ENCODE results near the gene CIPC.

The CIPC gene

GRCh38 chr14:77071938-77072388 is 26.1 kb upstream of the CIPC start:
- Histone ChIP-seq H3K36me3 (ENCODE audit: control insufficient read depth in 5 of 5, insufficient read depth in 5 of 5, low read length in 5 of 5) (no peaks in the 10 kb centered on the region), H3K9ac (ENCODE audit: low read length in 5 of 5) (no peak overlapping the region), H3K9me3 (ENCODE audit: control insufficient read depth in 5 of 5, low read length in 5 of 5) (no peaks in the 10 kb centered on the region), H3K4me1 (ENCODE audit: control insufficient read depth in 5 of 5, insufficient read depth in 5 of 5, low read length in 5 of 5) (peaks cover 18 to 54% (median 47%) of the 10 kb centered on the region in 5 donors), H3K27me3 (ENCODE audit: control insufficient read depth in 5 of 5, insufficient read depth in 4 of 5, low read length in 5 of 5) (no peaks in the 10 kb centered on the region), H3K27ac (ENCODE audit: low read depth, low read length) (no peak overlapping the region), H3K4me3 (ENCODE audit: low read depth in 1 of 5, low read length in 5 of 5) (no peak overlapping the region)

DNA sequence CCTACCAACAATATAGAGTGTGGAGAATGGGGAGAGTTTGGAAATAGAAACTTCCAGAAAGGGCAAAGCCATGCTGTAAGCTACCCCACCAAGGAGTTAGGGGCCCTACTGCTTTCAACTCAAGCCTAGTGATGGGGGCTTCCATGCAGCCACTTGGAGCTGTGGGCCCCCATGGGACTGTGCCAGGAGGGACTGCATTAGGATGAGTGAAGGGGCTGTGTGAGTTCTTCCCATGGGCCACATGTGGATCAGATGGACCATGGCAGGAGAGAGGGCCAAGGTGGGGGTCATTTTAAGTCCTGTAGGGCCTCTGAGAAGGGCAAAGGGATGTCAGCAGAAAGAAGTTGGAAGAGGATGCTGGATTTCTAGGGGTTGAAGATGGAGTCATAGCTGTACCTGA is 23.1 kb upstream of the CIPC start:
- Histone ChIP-seq H3K36me3 (ENCODE audit: control insufficient read depth in 5 of 5, insufficient read depth in 5 of 5, low read length in 5 of 5) (no peaks in the 10 kb centered on the region), H3K9ac (ENCODE audit: low read length in 5 of 5) (no peak overlapping the region), H3K9me3 (ENCODE audit: control insufficient read depth in 5 of 5, low read length in 5 of 5) (peaks cover 0 to 4% (median 3%) of the 10 kb centered on the region in 5 donors), H3K27me3 (ENCODE audit: control insufficient read depth in 5 of 5, insufficient read depth in 4 of 5, low read length in 5 of 5) (no peaks in the 10 kb centered on the region), H3K4me3 (ENCODE audit: low read depth in 1 of 5, low read length in 5 of 5) (peak overlapping the region in 2 of 5 donors; percentile 13 to 56), H3K4me1 (ENCODE audit: control insufficient read depth in 5 of 5, insufficient read depth in 5 of 5, low read length in 5 of 5) (peaks cover 18 to 45% (median 35%) of the 10 kb centered on the region in 5 donors), H3K27ac (ENCODE audit: low read depth, low read length) (no peak overlapping the region)

GRCh38 chr14:77076113-77076631 is 21.9 kb upstream of the CIPC start:
- no peaks in the 10 kb centered on the region for H3K27me3 ChIP-seq (ENCODE audit: control insufficient read depth in 5 of 5, insufficient read depth in 4 of 5, low read length in 5 of 5)
- peak overlapping the region; percentile 11 to 69 (median 56) for H3K4me3 ChIP-seq (ENCODE audit: low read depth in 1 of 5, low read length in 5 of 5)
- H3K4me1 ChIP-seq (ENCODE audit: control insufficient read depth in 5 of 5, insufficient read depth in 5 of 5, low read length in 5 of 5), result peaks cover 12 to 37% (median 29%) of the 10 kb centered on the region in 5 donors
- peaks cover 0 to 7% (median 6%) of the 10 kb centered on the region in 5 donors for H3K9me3 ChIP-seq (ENCODE audit: control insufficient read depth in 5 of 5, low read length in 5 of 5)
- no peaks in the 10 kb centered on the region for H3K36me3 ChIP-seq (ENCODE audit: control insufficient read depth in 5 of 5, insufficient read depth in 5 of 5, low read length in 5 of 5)
- peak overlapping the region; percentile 83 for H3K27ac ChIP-seq (ENCODE audit: low read depth, low read length)
- H3K9ac ChIP-seq (ENCODE audit: low read length in 5 of 5), result peak overlapping the region in 4 of 5 donors; percentile 11 to 56 (median 45)

DNA sequence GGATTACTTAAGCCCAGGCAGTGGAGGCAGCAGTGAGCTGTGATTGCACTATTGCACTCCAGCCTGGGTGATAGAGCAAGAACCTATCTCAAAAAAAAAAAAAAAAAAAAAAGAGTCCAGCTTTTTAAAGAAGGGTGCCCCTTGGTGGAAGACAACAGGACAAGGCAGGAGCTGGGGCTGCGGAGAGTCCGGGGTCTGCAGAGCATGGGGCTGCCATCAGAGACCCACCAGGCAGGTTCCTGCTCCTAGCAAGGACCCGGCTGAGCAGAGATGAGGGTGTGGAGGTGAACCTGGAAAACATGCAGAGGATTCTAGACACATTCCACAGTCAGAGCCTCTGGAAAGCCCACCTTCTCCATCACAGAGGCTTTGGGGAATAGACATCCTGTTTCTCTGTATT is 21.0 kb upstream of the CIPC start:
- Histone ChIP-seq H3K36me3 (ENCODE audit: control insufficient read depth in 5 of 5, insufficient read depth in 5 of 5, low read length in 5 of 5) (no peaks in the 10 kb centered on the region), H3K9me3 (ENCODE audit: control insufficient read depth in 5 of 5, low read length in 5 of 5) (peaks cover 0 to 7% (median 6%) of the 10 kb centered on the region in 5 donors), H3K27ac (ENCODE audit: low read depth, low read length) (peak overlapping the region; percentile 83), H3K27me3 (ENCODE audit: control insufficient read depth in 5 of 5, insufficient read depth in 4 of 5, low read length in 5 of 5) (no peaks in the 10 kb centered on the region), H3K4me1 (ENCODE audit: control insufficient read depth in 5 of 5, insufficient read depth in 5 of 5, low read length in 5 of 5) (peaks cover 12 to 37% (median 29%) of the 10 kb centered on the region in 5 donors), H3K4me3 (ENCODE audit: low read depth in 1 of 5, low read length in 5 of 5) (peak overlapping the region in 1 of 5 donors; percentile 22), H3K9ac (ENCODE audit: low read length in 5 of 5) (no peak overlapping the region)

GRCh38 chr14:77082356-77082755 is 15.7 kb upstream of the CIPC start:
- H3K36me3 ChIP-seq (ENCODE audit: control insufficient read depth in 5 of 5, insufficient read depth in 5 of 5, low read length in 5 of 5), result no peaks in the 10 kb centered on the region
- no peak overlapping the region for H3K9ac ChIP-seq (ENCODE audit: low read length in 5 of 5)
- H3K27me3 ChIP-seq (ENCODE audit: control insufficient read depth in 5 of 5, insufficient read depth in 4 of 5, low read length in 5 of 5), result no peaks in the 10 kb centered on the region
- H3K27ac ChIP-seq (ENCODE audit: low read depth, low read length), result no peak overlapping the region
- H3K4me1 ChIP-seq (ENCODE audit: control insufficient read depth in 5 of 5, insufficient read depth in 5 of 5, low read length in 5 of 5), result peaks cover 6 to 23% (median 22%) of the 10 kb centered on the region in 5 donors
- H3K9me3 ChIP-seq (ENCODE audit: control insufficient read depth in 5 of 5, low read length in 5 of 5), result peaks cover 0 to 7% (median 6%) of the 10 kb centered on the region in 5 donors
- no peak overlapping the region for H3K4me3 ChIP-seq (ENCODE audit: low read depth in 1 of 5, low read length in 5 of 5)

- no peak overlapping the region for H3K27ac ChIP-seq (ENCODE audit: low read depth, low read length)
- H3K4me3 ChIP-seq (ENCODE audit: low read depth in 1 of 5, low read length in 5 of 5), result no peak overlapping the region
- peaks cover 6 to 22% (median 18%) of the 10 kb centered on the region in 5 donors for H3K4me1 ChIP-seq (ENCODE audit: control insufficient read depth in 5 of 5, insufficient read depth in 5 of 5, low read length in 5 of 5)
- H3K36me3 ChIP-seq (ENCODE audit: control insufficient read depth in 5 of 5, insufficient read depth in 5 of 5, low read length in 5 of 5), result no peaks in the 10 kb centered on the region
- no peaks in the 10 kb centered on the region for H3K27me3 ChIP-seq (ENCODE audit: control insufficient read depth in 5 of 5, insufficient read depth in 4 of 5, low read length in 5 of 5)
- no peak overlapping the region for H3K9ac ChIP-seq (ENCODE audit: low read length in 5 of 5)
- peaks cover 0 to 7% (median 6%) of the 10 kb centered on the region in 5 donors for H3K9me3 ChIP-seq (ENCODE audit: control insufficient read depth in 5 of 5, low read length in 5 of 5)
Measured at GRCh38 chr14:77083082-77083481, 15.0 kb upstream of the CIPC start.

DNA sequence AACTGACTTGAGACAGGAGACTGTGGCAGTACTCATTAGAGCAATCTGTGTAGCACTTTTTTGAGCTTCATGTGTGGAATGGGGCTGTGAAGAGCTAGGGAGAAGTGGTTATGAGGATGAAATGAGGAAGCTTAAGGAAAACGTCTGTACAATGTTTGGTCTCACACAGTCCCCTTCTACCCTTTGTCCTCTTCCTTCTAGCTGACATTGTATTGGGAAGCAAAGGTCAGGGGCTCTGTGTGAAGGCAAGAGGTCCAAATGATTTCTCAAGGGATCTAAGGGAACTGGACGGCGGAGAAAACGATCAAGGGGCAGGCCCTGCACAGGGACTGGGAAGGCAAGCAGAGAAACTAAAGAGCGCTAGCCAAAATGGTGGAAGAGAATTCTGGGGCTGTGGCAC is 13.1 kb upstream of the CIPC start:
- H3K9ac ChIP-seq (ENCODE audit: low read length in 5 of 5), result peak overlapping the region in 2 of 5 donors; percentile 13
- H3K4me1 ChIP-seq (ENCODE audit: control insufficient read depth in 5 of 5, insufficient read depth in 5 of 5, low read length in 5 of 5), result peaks cover 6 to 18% (median 15%) of the 10 kb centered on the region in 5 donors
- H3K36me3 ChIP-seq (ENCODE audit: control insufficient read depth in 5 of 5, insufficient read depth in 5 of 5, low read length in 5 of 5), result no peaks in the 10 kb centered on the region
- no peaks in the 10 kb centered on the region for H3K27me3 ChIP-seq (ENCODE audit: control insufficient read depth in 5 of 5, insufficient read depth in 4 of 5, low read length in 5 of 5)
- H3K9me3 ChIP-seq (ENCODE audit: control insufficient read depth in 5 of 5, low read length in 5 of 5), result peaks cover 0 to 4% (median 3%) of the 10 kb centered on the region in 5 donors
- H3K4me3 ChIP-seq (ENCODE audit: low read depth in 1 of 5, low read length in 5 of 5), result peak overlapping the region in 1 of 5 donors; percentile 32
- no peak overlapping the region for H3K27ac ChIP-seq (ENCODE audit: low read depth, low read length)

- Histone ChIP-seq H3K9ac (ENCODE audit: low read length in 5 of 5) (no peak overlapping the region), H3K36me3 (ENCODE audit: control insufficient read depth in 5 of 5, insufficient read depth in 5 of 5, low read length in 5 of 5) (no peaks in the 10 kb centered on the region)
Measured at GRCh38 chr14:77085538-77085937, 12.5 kb upstream of the CIPC start.

DNA sequence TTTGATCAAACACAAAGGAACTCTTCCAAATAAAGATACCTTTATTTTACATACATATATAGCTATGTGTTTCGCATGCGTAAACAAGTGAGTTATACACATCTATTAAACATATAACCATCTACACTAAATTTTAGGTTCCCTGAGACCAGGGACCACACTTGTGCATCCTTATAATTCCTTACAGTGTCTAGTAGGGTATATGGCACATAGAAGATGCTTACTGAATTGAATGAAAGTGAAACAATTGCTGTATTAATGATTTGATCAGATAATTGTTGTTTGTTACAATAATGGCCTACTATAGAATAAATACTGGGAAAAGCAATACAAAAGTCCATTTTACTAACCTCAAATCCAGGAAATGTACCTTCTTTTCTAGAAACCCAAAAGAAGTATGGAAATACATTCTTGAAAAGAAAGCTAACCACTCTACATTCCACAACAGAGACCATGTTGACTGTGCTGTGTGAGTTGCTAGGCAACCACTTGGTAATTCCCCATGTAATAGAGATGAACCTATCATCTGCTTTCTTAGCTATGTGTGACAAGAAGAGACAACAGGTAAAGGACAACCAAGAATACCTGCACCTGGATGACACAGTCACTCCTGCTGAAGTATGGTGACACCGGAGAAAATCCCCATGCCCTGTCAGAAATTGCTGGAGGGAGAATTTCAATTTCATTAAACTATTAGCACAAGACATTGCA is 11.9 kb upstream of the CIPC start:
- Histone ChIP-seq H3K27ac (ENCODE audit: low read depth, low read length) (no peak overlapping the region), H3K4me1 (ENCODE audit: control insufficient read depth in 5 of 5, insufficient read depth in 5 of 5, low read length in 5 of 5) (peaks cover 6 to 18% (median 15%) of the 10 kb centered on the region in 5 donors), H3K9ac (ENCODE audit: low read length in 5 of 5) (no peak overlapping the region), H3K36me3 (ENCODE audit: control insufficient read depth in 5 of 5, insufficient read depth in 5 of 5, low read length in 5 of 5) (no peaks in the 10 kb centered on the region), H3K27me3 (ENCODE audit: control insufficient read depth in 5 of 5, insufficient read depth in 4 of 5, low read length in 5 of 5) (no peaks in the 10 kb centered on the region), H3K4me3 (ENCODE audit: low read depth in 1 of 5, low read length in 5 of 5) (no peak overlapping the region), H3K9me3 (ENCODE audit: control insufficient read depth in 5 of 5, low read length in 5 of 5) (peaks cover 0 to 6% (median 3%) of the 10 kb centered on the region in 5 donors)

More at GRCh38 chr14:77085538-77085937, 12.5 kb upstream of the CIPC start:
- H3K4me1 ChIP-seq (ENCODE audit: control insufficient read depth in 5 of 5, insufficient read depth in 5 of 5, low read length in 5 of 5), result peaks cover 6 to 18% (median 15%) of the 10 kb centered on the region in 5 donors
- H3K9me3 ChIP-seq (ENCODE audit: control insufficient read depth in 5 of 5, low read length in 5 of 5), result peaks cover 0 to under 1% (median 0%) of the 10 kb centered on the region in 5 donors
- peak overlapping the region in 1 of 5 donors; percentile 32 for H3K4me3 ChIP-seq (ENCODE audit: low read depth in 1 of 5, low read length in 5 of 5)
- H3K27ac ChIP-seq (ENCODE audit: low read depth, low read length), result no peak overlapping the region
- no peaks in the 10 kb centered on the region for H3K27me3 ChIP-seq (ENCODE audit: control insufficient read depth in 5 of 5, insufficient read depth in 4 of 5, low read length in 5 of 5)

GRCh38 chr14:77086951-77087350 is 11.1 kb upstream of the CIPC start:
- peaks cover 6 to 18% (median 15%) of the 10 kb centered on the region in 5 donors for H3K4me1 ChIP-seq (ENCODE audit: control insufficient read depth in 5 of 5, insufficient read depth in 5 of 5, low read length in 5 of 5)
- H3K27ac ChIP-seq (ENCODE audit: low read depth, low read length), result no peak overlapping the region
- peaks cover 0 to 14% (median 9%) of the 10 kb centered on the region in 5 donors for H3K9me3 ChIP-seq (ENCODE audit: control insufficient read depth in 5 of 5, low read length in 5 of 5)
- no peak overlapping the region for H3K9ac ChIP-seq (ENCODE audit: low read length in 5 of 5)
- H3K4me3 ChIP-seq (ENCODE audit: low read depth in 1 of 5, low read length in 5 of 5), result no peak overlapping the region
- H3K36me3 ChIP-seq (ENCODE audit: control insufficient read depth in 5 of 5, insufficient read depth in 5 of 5, low read length in 5 of 5), result no peaks in the 10 kb centered on the region
- H3K27me3 ChIP-seq (ENCODE audit: control insufficient read depth in 5 of 5, insufficient read depth in 4 of 5, low read length in 5 of 5), result no peaks in the 10 kb centered on the region

Measured in subcutaneous abdominal adipose tissue (tissue), 5 donors.